ENCODE results near the gene GOLGA6D. TPM values are rescaled to one million over a fixed set of nuclear protein-coding genes. Genes with fewer than 3 reads are reported as not detected.
"Not testable (repeated sequence)": the region's sequence is repeated elsewhere in the genome, so short reads cannot be mapped to it uniquely, and the experiment has no call there.

GOLGA6D gene
- total RNA-seq, 1 experiment from 2014 or later = not detected

- not testable (repeated sequence) for DNase-seq (ENCODE audit: low spot score)
These were observed 1.5 kb downstream of the GOLGA6D start for GRCh38 chr15:75284152-75284551.

GRCh38 chr15:75293660-75294059, 11.0 kb downstream of the GOLGA6D start:
- DNase-seq (ENCODE audit: low spot score) = not testable (repeated sequence)

- DNase-seq (ENCODE audit: low spot score) = not testable (repeated sequence)
These were observed 16.1 kb downstream of the GOLGA6D start for GRCh38 chr15:75298541-75299310.

- DNase-seq (ENCODE audit: low spot score) = not testable (repeated sequence)
These were observed 16.7 kb downstream of the GOLGA6D start for GRCh38 chr15:75299311-75299688.

GRCh38 chr15:75300026-75300425, 17.4 kb downstream of the GOLGA6D start:
- not testable (repeated sequence) for DNase-seq (ENCODE audit: low spot score)

GRCh38 chr15:75302318-75302717, 19.7 kb downstream of the GOLGA6D start:
- no peak for DNase-seq (ENCODE audit: low spot score)

GRCh38 chr15:75302753-75303152, 20.1 kb downstream of the GOLGA6D start:
- DNase-seq (ENCODE audit: low spot score) = not testable (repeated sequence)

GRCh38 chr15:75306188-75306587, 23.6 kb downstream of the GOLGA6D start:
- no peak for DNase-seq (ENCODE audit: low spot score)

GRCh38 chr15:75307778-75308390, 25.2 kb downstream of the GOLGA6D start:
- peak; percentile 33 for DNase-seq (ENCODE audit: low spot score)

- DNase-seq (ENCODE audit: low spot score) = no peak
These were observed 27.1 kb downstream of the GOLGA6D start for GRCh38 chr15:75309711-75310110.

GRCh38 chr15:75312548-75312947, 29.9 kb downstream of the GOLGA6D start:
- DNase-seq (ENCODE audit: low spot score) = peak; percentile 47

GRCh38 chr15:75313116-75313845, 30.6 kb downstream of the GOLGA6D start:
- no peak for DNase-seq (ENCODE audit: low spot score)

- no peak for DNase-seq (ENCODE audit: low spot score)
These were observed 32.1 kb downstream of the GOLGA6D start for GRCh38 chr15:75314552-75315290.

- not testable (repeated sequence) for DNase-seq (ENCODE audit: low spot score)
These were observed 36.7 kb downstream of the GOLGA6D start for GRCh38 chr15:75319231-75319897.

- DNase-seq (ENCODE audit: low spot score) = no peak
These were observed 39.1 kb downstream of the GOLGA6D start for GRCh38 chr15:75321711-75322110.

GRCh38 chr15:75325922-75326321, 43.3 kb downstream of the GOLGA6D start:
- no peak for DNase-seq (ENCODE audit: low spot score)

- DNase-seq (ENCODE audit: low spot score) = no peak
These were observed 44.4 kb downstream of the GOLGA6D start for GRCh38 chr15:75327005-75327404.

- no peak for DNase-seq (ENCODE audit: low spot score)
These were observed 44.9 kb downstream of the GOLGA6D start for GRCh38 chr15:75327491-75327890.

- DNase-seq (ENCODE audit: low spot score) = no peak
These were observed 46.1 kb downstream of the GOLGA6D start for GRCh38 chr15:75328493-75329314.

- DNase-seq (ENCODE audit: low spot score) = no peak
These were observed 46.9 kb downstream of the GOLGA6D start for GRCh38 chr15:75329571-75329970.
